Prostate gland (tissue), 2 donors: ENCODE measurements around the gene ZNF683. TPM values are rescaled to one million over a fixed set of nuclear protein-coding genes. Genes with fewer than 3 reads are reported as not detected.

Source experiments
- DNase-seq: peaks from one replicate; pipeline ENCODE4 v3.0.0-alpha.2; 2019; ENCODE audit warnings: low spot score
- H3K27ac ChIP-seq, 2 donors: fragments of 200-600 bp; sonication (generic); 2 replicates each; pipeline ENCODE4 v1.5.1; 2017 to 2019
- H3K27me3 ChIP-seq: fragments of 200-600 bp; sonication (generic); replicated peaks from 2 replicates; pipeline ENCODE4 v1.5.1; 2019; ENCODE audit not compliant: insufficient read depth
- H3K36me3 ChIP-seq, 2 donors: fragments of 200-600 bp; sonication (generic); 1 replicate in 1 of 2; 2 replicates in 1 of 2; pipeline versions ENCODE4 v1.5.1 to v1.8.1; 2017 to 2019
- H3K4me1 ChIP-seq: fragments of 200-600 bp; sonication (generic); replicated peaks from 2 replicates; pipeline ENCODE4 v1.5.1; 2019
- H3K4me3 ChIP-seq, 2 donors: fragments of 200-600 bp; sonication (generic); 2 replicates each; pipeline ENCODE4 v1.5.1; 2017 to 2019
- H3K9me3 ChIP-seq: fragments of 200-600 bp; sonication (generic); 2 replicates; pipeline ENCODE4 v1.5.1; 2017
- CTCF ChIP-seq, 4 experiments: fragments of 200-600 bp in 2 of 4; fragments of 450-650 bp in 2 of 4; sonication (generic) in 2 of 4; IDR thresholded peaks; 1 replicate in 3 of 4; 2 replicates in 1 of 4; pipeline ENCODE4 v1.5.1; 2016 to 2019; ENCODE audit warnings: antibody characterized with exemption in 4 of 4, mild to moderate bottlenecking in 2 of 4, moderate library complexity in 2 of 4
- POLR2A ChIP-seq: fragments of 450-650 bp; IDR thresholded peaks from one replicate; pipeline ENCODE4 v1.6.1; 2016; ENCODE audit warnings: antibody characterized with exemption, mild to moderate bottlenecking
- POLR2AphosphoS5 ChIP-seq: sonication (generic); formaldehyde crosslinking; IDR thresholded peaks from one replicate; pipeline ENCODE4 v1.6.1; 2017; ENCODE audit warnings: antibody characterized with exemption
- WGBS: methylation state at CpG from one replicate; pipeline ENCODE4 v1.1.5; 2018; 5-methylcytosine and 5-hydroxymethylcytosine counted together
- intact Hi-C: fragments of 100-400 bp; cut with DNase I; formaldehyde crosslinking; loops from one replicate; pipeline ENCODE4 v1.14.2; 2022
- total RNA-seq, 2 donors: library from RNA; depleted of rRNA; stranded (reverse); fragments of >200 nt; gene quantifications; one replicate each; pipeline ENCODE4 v1.1.0, GENCODE V29; 2016

ZNF683 gene
- total RNA-seq, 2 donors from 2014 or later = 4.8 TPM; not detected in 1

GRCh38 chr1:26315874-26316850 lies 56.4 kb downstream of the ZNF683 start:
- TF ChIP-seq POLR2AphosphoS5 (no peak), POLR2A (no peak), CTCF (IDR thresholded peaks at IDR 0.05) (no peak)
- H3K9me3 ChIP-seq = no peaks in the 10 kb centered on the region
- H3K4me1 ChIP-seq = no peaks in the 10 kb centered on the region
- no peak for DNase-seq
- WGBS = 83% methylated on average over 8 of the region's 8 CpGs
- no peaks in the 10 kb centered on the region for H3K27me3 ChIP-seq
- no peak overlapping the region for H3K4me3 ChIP-seq
- H3K36me3 ChIP-seq = no peaks in the 10 kb centered on the region
- intact Hi-C loops = no loop called here
- no peak overlapping the region for H3K27ac ChIP-seq

- DNase-seq = no peak
- Histone ChIP-seq H3K4me1 (no peaks in the 10 kb centered on the region), H3K4me3 (no peak overlapping the region), H3K27ac (no peak overlapping the region), H3K9me3 (no peaks in the 10 kb centered on the region), H3K36me3 (no peaks in the 10 kb centered on the region), H3K27me3 (no peaks in the 10 kb centered on the region)
- 84% methylated on average over 5 of the region's 5 CpGs for WGBS
- intact Hi-C loops = no loop called here
- TF ChIP-seq POLR2A = no peak
- no peak for TF ChIP-seq CTCF (IDR thresholded peaks at IDR 0.05)
- no peak for TF ChIP-seq POLR2AphosphoS5
Observed at GRCh38 chr1:26314501-26314900, 58.0 kb downstream of the ZNF683 start.

Other genes starting within 250 kb of the ZNF683 start
- gene FAM110D, start 213.7 kb downstream of the ZNF683 start, total RNA-seq = 1 to 10 TPM; 3.8 to 5.9 TPM
- not detected for gene C1orf232, start 203.8 kb downstream of the ZNF683 start, total RNA-seq
- gene ZNF593, start 202.8 kb downstream of the ZNF683 start, total RNA-seq = 10 to 100 TPM; 44.5 to 50.7 TPM
- not detected for gene ZNF593OS, start 200.9 kb downstream of the ZNF683 start, total RNA-seq
- gene CNKSR1, start 195.3 kb downstream of the ZNF683 start, total RNA-seq = 10 to 100 TPM; 24.8 to 32.4 TPM
- gene CATSPER4, start 182.1 kb downstream of the ZNF683 start, total RNA-seq = 1 to 10 TPM in 1 of 2 donors, not detected in 1; 1.5 TPM
- 10 to 100 TPM in 1 of 2 donors, 1 to 10 TPM in 1; 3.4 to 21.0 TPM for gene CEP85, start 138.6 kb downstream of the ZNF683 start, total RNA-seq
- gene SH3BGRL3, start 92.7 kb downstream of the ZNF683 start, total RNA-seq = 10 to 100 TPM; 37.4 to 55.3 TPM
- 10 to 100 TPM; 13.2 to 18.1 TPM for gene UBXN11, start 66.1 kb downstream of the ZNF683 start, total RNA-seq
- gene CD52, start 54.8 kb downstream of the ZNF683 start, total RNA-seq = 1 to 10 TPM; 3.2 to 5.3 TPM
- 1 to 10 TPM; 3.9 to 4.8 TPM for gene CRYBG2, start 18.6 kb downstream of the ZNF683 start, total RNA-seq
- gene LIN28A, start 38.1 kb upstream of the ZNF683 start, total RNA-seq = under 1 TPM in 1 of 2 donors, not detected in 1; 0.17 TPM
- 10 to 100 TPM; 28.9 to 39.0 TPM for gene DHDDS, start 59.6 kb upstream of the ZNF683 start, total RNA-seq
- gene HMGN2, start 99.7 kb upstream of the ZNF683 start, total RNA-seq = 100 to 1,000 TPM; 264 to 385 TPM
- 10 to 100 TPM; 38.6 to 87.5 TPM for gene RPS6KA1, start 157.0 kb upstream of the ZNF683 start, total RNA-seq